T-cell (primary cell): ENCODE measurements around the gene C11orf54. TPM values are rescaled to one million over a fixed set of nuclear protein-coding genes. Genes with fewer than 3 reads are reported as not detected.
"Not testable (repeated sequence)": the region's sequence is repeated elsewhere in the genome, so short reads cannot be mapped to it uniquely, and the experiment has no call there.

Experiments used
- ATAC-seq, 4 experiments: fragments of 200-7000 bp in 3 of 4; fragments of 150-1000 bp in 1 of 4; cut with Tn5 transposase; replicated peaks in 1 of 4; 1 replicate in 3 of 4; 2 replicates in 1 of 4; pipeline ENCODE4 v1.10.0; 2021; ENCODE audit warnings: moderate library complexity in 3 of 4, mild to moderate bottlenecking in 2 of 4, moderate number of reproducible peaks in 1 of 4
- CTCF ChIA-PET, 2 donors: fragments of 300-600 bp; sonication (Branson Sonifier 250); formaldehyde crosslinking; loops; one replicate each; lab custom pipeline; 2022; ENCODE audit warnings: antibody characterized with exemption in 2 of 2; lab: Charles Lee
- POLR2A ChIA-PET, 2 donors: fragments of 300-600 bp; sonication (Branson Sonifier 250); formaldehyde crosslinking; loops; one replicate each; lab custom pipeline; 2022; ENCODE audit warnings: antibody characterized with exemption in 2 of 2; lab: Charles Lee
- DNase-seq, 35 experiments: peaks; one replicate each; pipeline versions ENCODE4 v3.0.0 to v3.0.0-alpha.2; 2013 to 2023
- H3K27ac ChIP-seq: one replicate; pipeline ENCODE4 v1.5.1; 2013; ENCODE audit warnings: low read length
- H3K27me3 ChIP-seq, 2 experiments: replicated peaks in 1 of 2; 1 replicate in 1 of 2; 2 replicates in 1 of 2; pipeline versions ENCODE4 v1.6.1 to v1.7.0; 2013; ENCODE audit warnings: low read length in 1 of 2, mixed read lengths in 1 of 2; ENCODE audit not compliant: control insufficient read depth in 2 of 2, insufficient read depth in 2 of 2; ENCODE audit errors: extremely low read depth in 1 of 2
- H3K36me3 ChIP-seq, 2 donors: 1 replicate in 1 of 2; 2 replicates in 1 of 2; pipeline versions ENCODE4 v1.6.1 to v1.7.0; 2013; ENCODE audit warnings: low read length in 1 of 2; ENCODE audit not compliant: control insufficient read depth in 2 of 2, insufficient read depth in 1 of 2; ENCODE audit errors: extremely low read depth in 1 of 2
- H3K4me1 ChIP-seq, 2 experiments: 1 replicate in 1 of 2; 2 replicates in 1 of 2; pipeline versions ENCODE4 v1.6.1 to v1.7.0; 2013; ENCODE audit warnings: low read length in 2 of 2, mixed read lengths in 1 of 2; ENCODE audit not compliant: insufficient read depth in 2 of 2, control insufficient read depth in 1 of 2; ENCODE audit errors: extremely low read depth in 1 of 2
- H3K4me3 ChIP-seq, 2 donors: 1 replicate in 1 of 2; 2 replicates in 1 of 2; pipeline versions ENCODE4 v1.5.1 to v1.7.0; 2013; ENCODE audit warnings: mild to moderate bottlenecking in 2 of 2, low read length in 1 of 2, moderate library complexity in 1 of 2; ENCODE audit not compliant: control insufficient read depth in 1 of 2; ENCODE audit errors: extremely low read depth in 1 of 2
- H3K9me3 ChIP-seq: 2 replicates; pipeline ENCODE4 v1.7.0; 2013
- H3K27ac Mint-ChIP-seq, 2 donors: one replicate each; pipeline ENCODE4 v1.8.0; 2020 to 2021; ENCODE audit warnings: mild to moderate bottlenecking in 2 of 2, mixed read lengths in 2 of 2
- H3K27me3 Mint-ChIP-seq, 2 donors: one replicate each; pipeline ENCODE4 v1.8.0; 2021 to 2022; ENCODE audit warnings: mixed read lengths in 2 of 2
- H3K36me3 Mint-ChIP-seq: one replicate; pipeline ENCODE4 v1.8.0; 2021; ENCODE audit warnings: mixed read lengths
- H3K4me1 Mint-ChIP-seq, 3 donors: one replicate each; pipeline ENCODE4 v1.8.0; 2020 to 2022; ENCODE audit warnings: mixed read lengths in 3 of 3, mild to moderate bottlenecking in 1 of 3
- H3K4me3 Mint-ChIP-seq, 3 donors: one replicate each; pipeline ENCODE4 v1.8.0; 2020 to 2022; ENCODE audit warnings: mild to moderate bottlenecking in 3 of 3, mixed read lengths in 3 of 3, moderate library complexity in 3 of 3
- H3K9me3 Mint-ChIP-seq, 3 donors: one replicate each; pipeline ENCODE4 v1.8.0; 2020 to 2022; ENCODE audit warnings: mixed read lengths in 3 of 3
- WGBS: methylation state at CpG from one replicate; pipeline ENCODE4 v1.1.5; 2013; ENCODE audit warnings: missing lambda C conversion rate; ENCODE audit not compliant: insufficient coverage; 5-methylcytosine and 5-hydroxymethylcytosine counted together
- total RNA-seq, 35 experiments: library from RNA in 6 of 35; stranded (reverse) in 6 of 35; fragments of 120-200 nt in 1 of 35; gene quantifications; one replicate each; pipeline versions ENCODE4 v1.2.1 to v1.2.4 and lab custom pipeline; 2013 to 2026

Gene C11orf54
- total RNA-seq, 5 donors from 2014 or later (not counting 1 experiment from before 2014, with no cell fraction given), result 15.3 to 30.8 (median 27.4) TPM

DNA sequence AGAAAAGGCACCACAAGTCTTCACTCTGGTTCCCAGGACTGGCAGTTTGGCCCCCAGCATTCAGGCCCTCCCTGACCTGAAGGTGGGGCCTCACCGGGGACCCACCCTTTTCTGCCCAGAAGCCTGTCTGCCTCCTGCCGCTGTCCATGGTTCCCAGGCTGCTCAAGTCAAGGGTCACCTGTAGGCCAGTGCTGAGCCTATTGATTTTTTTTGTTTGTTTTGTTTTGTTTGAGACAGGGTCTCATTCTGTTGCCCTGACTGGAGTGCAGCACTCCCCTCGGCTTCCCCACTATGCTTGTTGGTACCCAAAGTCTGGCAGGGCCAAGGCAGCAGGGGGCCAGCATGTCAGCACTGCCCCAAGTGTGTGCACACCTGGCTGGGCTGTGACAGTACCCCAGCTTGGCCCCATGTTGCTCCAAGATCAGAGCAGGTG, 31.6 kb downstream of the C11orf54 start:
- H3K4me1 ChIP-seq, result no peaks in the 10 kb centered on the region
- no peak overlapping the region for H3K27ac Mint-ChIP-seq
- no peak overlapping the region for H3K4me3 ChIP-seq
- POLR2A ChIA-PET, result no interaction called here
- H3K4me3 Mint-ChIP-seq, result no peak overlapping the region
- no peak for ATAC-seq
- H3K27me3 Mint-ChIP-seq, result no peaks in the 10 kb centered on the region
- WGBS, result 100% methylated on average over 3 of the region's 3 CpGs
- peaks cover 0 to 3% of the 10 kb centered on the region in 2 donors for H3K36me3 ChIP-seq
- H3K9me3 Mint-ChIP-seq, result no peaks in the 10 kb centered on the region
- no peaks in the 10 kb centered on the region for H3K27me3 ChIP-seq
- H3K27ac ChIP-seq, result no peak overlapping the region
- H3K4me1 Mint-ChIP-seq, result no peaks in the 10 kb centered on the region
- peaks cover 4% of the 10 kb centered on the region for H3K36me3 Mint-ChIP-seq
- DNase-seq, result no peak
- no peaks in the 10 kb centered on the region for H3K9me3 ChIP-seq
- CTCF ChIA-PET, result no interaction called here

DNA sequence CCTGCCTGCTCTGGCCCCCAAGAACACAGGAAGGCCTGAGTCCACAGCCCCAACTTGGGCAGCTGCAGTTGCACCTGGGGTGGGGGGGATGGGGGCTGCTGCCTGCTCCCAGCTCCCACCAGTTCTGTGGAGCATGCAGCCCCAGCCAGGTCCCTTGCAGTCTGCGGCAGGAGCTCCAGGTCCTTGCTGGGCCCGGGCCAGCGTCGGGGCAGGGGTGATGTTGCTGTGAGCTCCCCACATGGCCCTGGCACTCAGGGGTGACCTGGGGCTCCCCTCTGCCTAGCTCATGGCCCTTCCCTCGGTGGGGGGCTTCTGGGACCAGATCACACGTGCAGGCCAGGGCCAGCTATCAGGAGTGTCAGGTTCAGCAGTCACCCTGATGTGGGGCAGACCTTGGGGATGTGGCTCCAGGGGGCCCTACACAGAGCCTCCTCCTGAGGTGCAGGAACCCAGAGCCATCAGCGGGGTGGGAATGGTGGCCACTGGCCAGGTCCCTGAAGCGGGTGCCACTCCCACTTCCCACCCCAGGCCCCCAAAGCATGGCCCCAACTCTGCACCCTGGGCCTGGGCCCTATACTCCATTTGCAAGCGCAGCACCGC, 32.2 kb downstream of the C11orf54 start:
- Histone ChIP-seq H3K4me1 (no peaks in the 10 kb centered on the region), H3K9me3 (no peaks in the 10 kb centered on the region), H3K36me3 (peaks cover 0 to 3% of the 10 kb centered on the region in 2 donors), H3K27me3 (no peaks in the 10 kb centered on the region), H3K4me3 (no peak overlapping the region), H3K27ac (no peak overlapping the region)
- no peak for ATAC-seq
- no peak overlapping the region for H3K27ac Mint-ChIP-seq
- DNase-seq, result no peak
- 90% methylated on average over 9 of the region's 10 CpGs for WGBS
- peaks cover 4% of the 10 kb centered on the region for H3K36me3 Mint-ChIP-seq
- H3K27me3 Mint-ChIP-seq, result no peaks in the 10 kb centered on the region
- no peak overlapping the region for H3K4me3 Mint-ChIP-seq
- ChIA-PET CTCF (interaction anchor here in 1 of 2 donors (0.7 kb wide), 1 partner anchor 14 kb away, joined by 3 read pairs; no protein-coding TSS in a partner anchor), POLR2A (no interaction called here)
- H3K9me3 Mint-ChIP-seq, result no peaks in the 10 kb centered on the region
- no peaks in the 10 kb centered on the region for H3K4me1 Mint-ChIP-seq

DNA sequence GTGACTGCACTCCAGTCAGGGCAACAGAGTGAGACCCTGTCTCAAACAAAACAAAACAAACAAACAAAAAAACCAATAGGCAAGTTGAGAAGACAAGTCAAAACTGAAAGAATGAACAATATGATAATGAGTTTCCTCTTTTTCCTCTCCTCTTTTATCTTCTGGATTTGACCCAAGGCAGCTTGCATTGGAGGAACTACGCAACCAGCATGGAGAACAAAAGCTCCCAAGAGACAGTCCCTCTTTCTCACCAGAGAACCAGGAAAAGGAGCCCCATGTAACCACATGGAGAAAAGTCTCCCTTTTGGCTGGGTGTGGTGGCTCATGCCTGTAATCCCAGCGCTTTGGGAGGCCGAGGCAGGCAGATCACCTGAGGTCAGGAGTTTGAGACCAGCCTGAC, 33.1 kb downstream of the C11orf54 start:
- H3K36me3 ChIP-seq, ATAC-seq, H3K4me1 ChIP-seq, H3K27me3 Mint-ChIP-seq, H3K27me3 ChIP-seq, H3K27ac ChIP-seq, H3K27ac Mint-ChIP-seq, H3K36me3 Mint-ChIP-seq, DNase-seq, H3K4me3 ChIP-seq, H3K9me3 Mint-ChIP-seq, H3K4me1 Mint-ChIP-seq, H3K9me3 ChIP-seq, POLR2A ChIA-PET, H3K4me3 Mint-ChIP-seq: not testable (repeated sequence)
- CTCF ChIA-PET, result interaction anchor here in 1 of 2 donors (0.7 kb wide), 1 partner anchor 15 kb away, joined by 3 read pairs; no protein-coding TSS in a partner anchor
- no CpG with 5 or more reads among the region's 3 CpGs for WGBS

DNA sequence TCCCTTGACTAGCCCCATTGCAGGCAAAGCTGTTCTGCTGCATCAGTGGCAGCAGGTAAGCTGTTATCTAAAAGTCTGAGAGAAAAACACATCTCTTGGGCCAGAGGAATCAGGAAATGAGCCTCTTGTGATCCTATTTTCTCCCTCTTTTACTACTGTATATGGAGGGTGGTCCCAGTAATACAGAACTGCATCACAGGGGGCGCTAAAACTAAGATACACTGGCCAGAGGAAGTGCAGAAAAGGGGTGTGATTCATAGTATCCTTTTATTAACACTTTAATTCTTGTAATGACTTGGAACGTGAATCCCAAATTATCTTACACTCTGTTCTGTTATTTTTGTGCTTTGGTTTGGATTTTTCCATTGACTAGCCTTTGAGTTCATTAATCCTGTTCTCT, 33.8 kb downstream of the C11orf54 start:
- Mint-ChIP-seq H3K4me1 (no peaks in the 10 kb centered on the region), H3K27me3 (no peaks in the 10 kb centered on the region), H3K36me3 (peaks cover 4% of the 10 kb centered on the region), H3K27ac (no peak overlapping the region), H3K9me3 (no peaks in the 10 kb centered on the region), H3K4me3 (no peak overlapping the region)
- DNase-seq, result peak in 1 of 35 experiments; percentile 8
- Histone ChIP-seq H3K27ac (no peak overlapping the region), H3K27me3 (no peaks in the 10 kb centered on the region), H3K4me1 (no peaks in the 10 kb centered on the region), H3K4me3 (no peak overlapping the region), H3K9me3 (no peaks in the 10 kb centered on the region), H3K36me3 (peaks cover 0 to 3% of the 10 kb centered on the region in 2 donors)
- CTCF ChIA-PET, result interaction anchor here in 1 of 2 donors (0.7 kb wide), 1 partner anchor 10 kb away, joined by 4 read pairs; no protein-coding TSS in a partner anchor
- POLR2A ChIA-PET, result interaction anchor here in 1 of 2 donors (1.0 kb wide), 1 partner anchor 9 kb away, joined by 3 read pairs; the partner anchor contains the start of gene MED17
- no peak for ATAC-seq
- WGBS, result no CpG with 5 or more reads among the region's 2 CpGs

DNA sequence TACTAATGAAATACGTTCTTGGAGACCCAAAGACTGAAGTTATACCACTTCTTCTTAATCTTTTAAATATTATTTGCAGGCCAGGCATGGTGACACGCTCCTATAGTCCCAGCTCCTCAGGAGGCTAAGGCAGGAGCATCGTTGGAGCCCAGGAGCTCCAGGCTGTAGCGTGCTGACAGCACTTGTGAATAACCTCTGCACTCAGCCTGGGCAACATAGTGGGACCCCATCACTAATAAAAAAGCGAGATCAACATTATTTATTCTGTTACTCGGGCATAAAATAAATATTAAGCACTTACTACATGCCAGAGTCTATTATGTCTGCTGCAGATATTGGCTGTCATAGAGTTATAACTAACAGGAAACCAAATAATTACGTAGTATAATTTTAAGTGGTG, 41.9 kb downstream of the C11orf54 start:
- POLR2A ChIA-PET, result interaction anchor here (0.9 to 1.6 kb wide), 5 partner anchors 18 to 52 kb away, joined by 3 to 41 read pairs (median 8); partner anchors contain the start of genes C11orf54 (in 2 of the 2) and TAF1D (in 1 of the 2)
- DNase-seq (no peak), ATAC-seq (peak in 1 of 4 experiments; percentile 2)
- Histone ChIP-seq H3K4me1 (peaks cover 19 to 25% of the 10 kb centered on the region in 2 experiments), H3K27me3 (no peaks in the 10 kb centered on the region), H3K27ac (no peak overlapping the region), H3K9me3 (no peaks in the 10 kb centered on the region), H3K36me3 (peaks cover 0 to 6% of the 10 kb centered on the region in 2 donors), H3K4me3 (peak overlapping the region; percentile 80 to 94)
- no peaks in the 10 kb centered on the region for H3K9me3 Mint-ChIP-seq
- CTCF ChIA-PET, result interaction anchor here (0.9 to 1.3 kb wide), 5 partner anchors 15 to 45 kb away, joined by 3 to 37 read pairs (median 4); partner anchors contain the start of genes C11orf54 (in 2 of the 2) and TAF1D (in 1 of the 2)
- H3K27me3 Mint-ChIP-seq, result no peaks in the 10 kb centered on the region
- H3K4me1 Mint-ChIP-seq, result peaks cover 42 to 51% (median 46%) of the 10 kb centered on the region in 3 donors
- H3K36me3 Mint-ChIP-seq, result peaks cover 15% of the 10 kb centered on the region
- H3K27ac Mint-ChIP-seq, result peak overlapping the region; percentile 94 to 98
- 86% methylated on average over 3 of the region's 7 CpGs for WGBS
- H3K4me3 Mint-ChIP-seq, result peak overlapping the region; percentile 90 to 99 (median 92)

DNA sequence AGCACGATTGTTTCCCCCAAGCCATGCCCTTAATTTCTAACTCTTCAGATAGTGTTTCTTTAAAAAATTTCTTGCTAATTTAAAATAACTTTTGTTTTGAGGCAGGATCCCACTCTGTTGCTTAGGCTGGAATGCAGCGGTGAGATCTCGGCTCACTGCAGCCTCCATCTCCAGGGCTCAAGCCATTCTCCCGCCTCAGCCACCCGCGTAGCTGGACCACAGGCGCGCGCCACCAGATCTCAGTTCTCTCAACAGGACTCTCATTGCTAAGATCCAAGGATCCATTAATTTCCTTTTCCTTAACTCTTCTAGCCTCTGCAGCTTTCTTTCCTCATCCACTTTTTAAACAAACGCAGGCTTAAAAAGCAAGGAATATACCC, 42.3 kb downstream of the C11orf54 start:
- ChIA-PET POLR2A (interaction anchor here (0.5 to 1.6 kb wide), 6 partner anchors 8 to 345 kb away, joined by 3 to 41 read pairs (median 6); partner anchors contain the start of genes C11orf54 (in 1 of the 2), PANX1 (in 1 of the 2) and TAF1D (in 1 of the 2)), CTCF (interaction anchor here (0.7 to 1.3 kb wide), 10 partner anchors 12 to 727 kb away, joined by 3 to 37 read pairs (median 4); partner anchors contain the start of genes C11orf54 (in 2 of the 2) and TAF1D (in 1 of the 2))
- peak; percentile 18 to 29 (median 24) for ATAC-seq
- H3K9me3 ChIP-seq, result no peaks in the 10 kb centered on the region
- DNase-seq, result no peak
- no peaks in the 10 kb centered on the region for H3K27me3 ChIP-seq
- Mint-ChIP-seq H3K4me1 (peaks cover 44 to 51% (median 48%) of the 10 kb centered on the region in 3 donors), H3K27ac (peak overlapping the region; percentile 94 to 98), H3K27me3 (no peaks in the 10 kb centered on the region), H3K36me3 (peaks cover 17% of the 10 kb centered on the region), H3K4me3 (peak overlapping the region; percentile 90 to 99 (median 92)), H3K9me3 (no peaks in the 10 kb centered on the region)
- peak overlapping the region; percentile 80 to 94 for H3K4me3 ChIP-seq
- peaks cover 19 to 25% of the 10 kb centered on the region in 2 experiments for H3K4me1 ChIP-seq
- H3K36me3 ChIP-seq, result peaks cover 0 to 8% of the 10 kb centered on the region in 2 donors
- 0% methylated on average over 9 of the region's 10 CpGs for WGBS
- H3K27ac ChIP-seq, result peak overlapping the region; percentile 86
